DOHH2 (cell line): ENCODE measurements around the gene LRCH1.
A peak's percentile ranks its signal among the peaks of the same experiment; 100 is the strongest.

Experiments used
- H3F3A ChIP-seq: fragments of 200-600 bp; sonication (generic), shearing (Covaris generic); 2 replicates; pipeline ENCODE4 v1.6.0; 2016; ENCODE audit warnings: antibody characterized with exemption, mild to moderate bottlenecking; ENCODE audit not compliant: control insufficient read depth, insufficient read depth
- H3K27ac ChIP-seq: fragments of 200-600 bp; sonication (generic); 2 replicates; pipeline ENCODE4 v1.5.1; 2014; ENCODE audit warnings: low read depth, mild to moderate bottlenecking, low read length, moderate library complexity
- H3K27me3 ChIP-seq: fragments of 200-600 bp; sonication (generic); 2 replicates; pipeline ENCODE4 v1.6.1; 2014; ENCODE audit warnings: mild to moderate bottlenecking, low read length, mixed read lengths; ENCODE audit not compliant: control insufficient read depth
- H3K36me3 ChIP-seq: fragments of 200-600 bp; sonication (generic); 2 replicates; pipeline ENCODE4 v1.6.1; 2014; ENCODE audit warnings: mild to moderate bottlenecking, low read length, moderate library complexity, mixed read lengths; ENCODE audit not compliant: control insufficient read depth
- H3K4me1 ChIP-seq: fragments of 200-600 bp; sonication (generic); 2 replicates; pipeline ENCODE4 v1.6.1; 2014; ENCODE audit warnings: mild to moderate bottlenecking, low read length, mixed read lengths; ENCODE audit not compliant: control insufficient read depth
- H3K4me2 ChIP-seq: fragments of 200-600 bp; sonication (generic); 2 replicates; pipeline ENCODE4 v1.6.0; 2014; ENCODE audit warnings: mild to moderate bottlenecking, low read length, moderate library complexity
- H3K4me3 ChIP-seq: fragments of 200-600 bp; sonication (generic); 2 replicates; pipeline ENCODE4 v1.5.1; 2014; ENCODE audit warnings: mild to moderate bottlenecking, low read length, mixed read lengths
- H3K79me2 ChIP-seq: fragments of 200-600 bp; sonication (generic); 2 replicates; pipeline ENCODE4 v1.6.1; 2014; ENCODE audit warnings: mild to moderate bottlenecking, low read length, mixed read lengths; ENCODE audit not compliant: control insufficient read depth
- H3K9me2 ChIP-seq: fragments of 200-600 bp; sonication (generic); replicated peaks from 2 replicates; pipeline ENCODE4 v1.6.1; 2014; ENCODE audit warnings: mild to moderate bottlenecking, low read length, mixed read lengths; ENCODE audit not compliant: control insufficient read depth
- H3K9me3 ChIP-seq: fragments of 200-600 bp; sonication (generic); 2 replicates; pipeline ENCODE4 v1.6.1; 2014; ENCODE audit warnings: antibody characterized with exemption, low read length, mixed read lengths; ENCODE audit not compliant: control insufficient read depth, insufficient read depth
- H4K20me1 ChIP-seq: fragments of 200-600 bp; sonication (generic); 2 replicates; pipeline ENCODE4 v1.6.0; 2014; ENCODE audit warnings: low read depth, mild to moderate bottlenecking, antibody characterized with exemption, low read length, moderate library complexity; ENCODE audit not compliant: control insufficient read depth, insufficient read depth
- EZH2phosphoT487 ChIP-seq: fragments of 200-600 bp; sonication (generic); IDR thresholded peaks from 2 replicates; pipeline ENCODE4 v1.6.1; 2017; ENCODE audit warnings: borderline replicate concordance, mild to moderate bottlenecking, antibody characterized with exemption, low read length, moderate library complexity, mixed read lengths
- TF ChIP-seq, protein P1 (sequence below): fragments of 200-600 bp; sonication (generic); IDR thresholded peaks from one replicate; pipeline ENCODE4 v1.5.1; 2014; ENCODE audit warnings: antibody characterized with exemption, mild to moderate bottlenecking, low read depth, low read length; ENCODE audit not compliant: poor library complexity, severe bottlenecking

The LRCH1 gene

DNA sequence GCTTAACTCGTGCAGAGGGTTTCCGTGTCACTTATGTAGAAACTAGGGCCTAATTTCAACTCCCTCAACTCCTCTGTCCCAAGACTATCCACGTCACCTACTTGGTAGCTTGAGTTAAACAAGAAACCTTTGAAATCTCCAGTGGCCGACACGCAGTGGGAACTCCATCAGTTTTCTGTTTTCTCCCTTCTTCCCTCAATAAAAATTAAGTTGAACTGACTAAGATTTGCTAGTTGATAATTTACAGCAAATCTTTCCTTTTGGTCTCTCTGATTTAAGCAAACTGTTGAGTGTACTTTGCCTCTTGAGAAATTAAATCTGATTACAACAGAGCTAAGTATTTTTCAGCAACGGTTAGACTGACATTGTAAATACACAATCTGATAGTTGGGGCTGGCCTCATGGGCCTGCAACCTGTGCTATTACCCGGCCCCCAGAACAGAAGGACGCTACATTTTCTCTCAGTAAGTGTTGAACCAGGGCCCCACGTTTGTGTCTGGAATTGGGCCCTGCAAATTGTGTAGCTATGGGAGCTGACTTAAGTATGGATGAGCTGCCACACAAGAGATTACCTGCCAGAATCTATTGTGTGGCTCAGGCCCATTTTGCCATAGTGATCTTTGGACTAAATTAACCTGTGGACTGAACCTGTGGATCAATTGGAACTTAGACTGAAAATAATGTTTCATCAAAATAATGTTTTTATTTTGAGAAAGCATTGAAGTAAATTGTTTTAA lies 244.7 kb downstream of the LRCH1 start:
- H3K9me2 ChIP-seq, result no peaks in the 10 kb centered on the region
- no peaks in the 10 kb centered on the region for H4K20me1 ChIP-seq
- peaks cover 40% of the 10 kb centered on the region for H3K79me2 ChIP-seq
- no peaks in the 10 kb centered on the region; the same call in 1 of the 2 replicates for H3F3A ChIP-seq
- peak overlapping the region; percentile 83 for H3K4me2 ChIP-seq
- peak overlapping the region; percentile 95 for H3K4me3 ChIP-seq
- no peaks in the 10 kb centered on the region for H3K9me3 ChIP-seq
- H3K27me3 ChIP-seq, result no peaks in the 10 kb centered on the region; the same call in 1 of the 2 replicates
- TF ChIP-seq, protein P1, sequence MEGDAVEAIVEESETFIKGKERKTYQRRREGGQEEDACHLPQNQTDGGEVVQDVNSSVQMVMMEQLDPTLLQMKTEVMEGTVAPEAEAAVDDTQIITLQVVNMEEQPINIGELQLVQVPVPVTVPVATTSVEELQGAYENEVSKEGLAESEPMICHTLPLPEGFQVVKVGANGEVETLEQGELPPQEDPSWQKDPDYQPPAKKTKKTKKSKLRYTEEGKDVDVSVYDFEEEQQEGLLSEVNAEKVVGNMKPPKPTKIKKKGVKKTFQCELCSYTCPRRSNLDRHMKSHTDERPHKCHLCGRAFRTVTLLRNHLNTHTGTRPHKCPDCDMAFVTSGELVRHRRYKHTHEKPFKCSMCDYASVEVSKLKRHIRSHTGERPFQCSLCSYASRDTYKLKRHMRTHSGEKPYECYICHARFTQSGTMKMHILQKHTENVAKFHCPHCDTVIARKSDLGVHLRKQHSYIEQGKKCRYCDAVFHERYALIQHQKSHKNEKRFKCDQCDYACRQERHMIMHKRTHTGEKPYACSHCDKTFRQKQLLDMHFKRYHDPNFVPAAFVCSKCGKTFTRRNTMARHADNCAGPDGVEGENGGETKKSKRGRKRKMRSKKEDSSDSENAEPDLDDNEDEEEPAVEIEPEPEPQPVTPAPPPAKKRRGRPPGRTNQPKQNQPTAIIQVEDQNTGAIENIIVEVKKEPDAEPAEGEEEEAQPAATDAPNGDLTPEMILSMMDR, result no peak
- peaks cover 25% of the 10 kb centered on the region for H3K36me3 ChIP-seq
- no peak overlapping the region; the same call in 1 of the 2 replicates for H3K27ac ChIP-seq
- peaks cover 27% of the 10 kb centered on the region for H3K4me1 ChIP-seq

DNA sequence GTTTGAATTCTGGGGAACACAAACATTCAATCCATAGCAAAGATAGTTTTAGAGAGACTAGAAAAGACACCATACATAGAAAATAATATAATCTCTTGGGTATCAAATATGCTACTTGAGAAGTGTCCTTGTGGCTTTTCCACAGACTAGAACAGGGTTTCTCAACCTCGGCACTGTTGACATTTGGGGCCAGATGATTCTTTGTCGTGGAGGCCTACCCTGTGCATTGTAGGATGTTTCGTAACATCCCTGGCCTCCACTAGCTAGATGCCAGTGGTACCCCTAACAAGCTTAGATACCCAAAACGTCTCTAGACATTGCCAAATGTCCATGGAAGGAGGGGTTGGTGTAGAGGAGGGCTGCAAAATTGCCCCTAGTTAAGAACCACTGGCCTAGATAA lies 246.2 kb downstream of the LRCH1 start:
- Histone ChIP-seq H4K20me1 (no peaks in the 10 kb centered on the region), H3K27me3 (peaks cover 2% of the 10 kb centered on the region; the same call in 1 of the 2 replicates), H3K9me2 (no peaks in the 10 kb centered on the region), H3K27ac (no peak overlapping the region), H3K36me3 (peaks cover 17% of the 10 kb centered on the region), H3F3A (no peaks in the 10 kb centered on the region; the same call in 1 of the 2 replicates), H3K4me2 (no peak overlapping the region), H3K4me1 (peaks cover 27% of the 10 kb centered on the region), H3K79me2 (peaks cover 31% of the 10 kb centered on the region), H3K9me3 (no peaks in the 10 kb centered on the region), H3K4me3 (no peak overlapping the region)
- TF ChIP-seq EZH2phosphoT487, result no peak
- TF ChIP-seq, protein P1, result no peak

DNA sequence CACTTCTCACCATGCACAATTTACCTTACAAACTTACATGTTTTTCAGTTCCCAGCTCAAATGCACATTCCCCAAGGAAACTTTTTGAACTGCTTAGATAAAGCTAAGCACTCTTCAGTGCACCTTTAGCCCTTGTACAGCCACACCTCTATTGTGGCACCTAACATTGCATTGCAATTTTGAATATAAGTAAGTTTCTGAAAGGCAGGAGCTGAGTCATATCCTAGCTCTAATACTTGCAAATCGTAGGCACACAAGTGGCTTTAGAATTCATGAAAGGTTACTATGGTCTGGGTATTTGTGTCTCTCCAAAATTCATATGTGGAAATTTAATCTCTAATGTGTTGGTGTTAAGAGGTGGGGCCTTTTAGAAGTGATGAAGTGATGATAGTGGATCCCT lies 248.9 kb downstream of the LRCH1 start:
- TF ChIP-seq, protein P1, result no peak
- TF ChIP-seq EZH2phosphoT487, result no peak
- Histone ChIP-seq H3K27me3 (peaks cover 2% of the 10 kb centered on the region; the same call in 1 of the 2 replicates), H3K4me3 (no peak overlapping the region)

More for the DNA sequence above, 248.9 kb downstream of the LRCH1 start:
- Histone ChIP-seq H3K9me2 (no peaks in the 10 kb centered on the region), H3K4me2 (no peak overlapping the region), H3K36me3 (peaks cover under 1% of the 10 kb centered on the region), H3K4me1 (peaks cover 10% of the 10 kb centered on the region), H3K27ac (no peak overlapping the region), H3F3A (no peaks in the 10 kb centered on the region), H4K20me1 (no peaks in the 10 kb centered on the region), H3K9me3 (no peaks in the 10 kb centered on the region), H3K79me2 (peaks cover 3% of the 10 kb centered on the region)
